ENCODE data around the gene METTL15. TPM values are rescaled to one million over a fixed set of nuclear protein-coding genes. Genes with fewer than 3 reads are reported as not detected.
"Not testable (repeated sequence)": the region's sequence is repeated elsewhere in the genome, so short reads cannot be mapped to it uniquely, and the experiment has no call there.

METTL15 gene
- total RNA-seq, 1 donor from 2014 or later, result 27.9 TPM

DNA sequence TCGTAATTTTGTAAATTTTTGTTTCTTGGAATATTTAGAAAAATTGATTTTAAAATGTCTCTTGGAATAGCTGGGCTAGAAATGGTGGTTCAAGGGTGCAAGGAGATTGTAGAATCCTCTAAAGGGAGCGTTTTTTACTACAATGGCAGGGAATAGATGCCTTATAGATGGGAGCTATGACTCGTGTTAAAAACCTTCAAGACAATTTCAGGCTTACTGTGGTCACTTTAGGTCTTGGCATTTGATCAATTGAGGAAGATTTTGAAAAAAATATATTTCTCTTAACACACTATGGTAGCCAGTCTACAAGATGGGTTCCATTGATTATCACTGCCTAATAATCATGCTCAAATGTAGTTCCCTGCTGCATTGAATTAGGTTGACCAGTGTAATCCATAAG, 25.0 kb downstream of the METTL15 start:
- H3K27ac ChIP-seq, result no peak overlapping the region
- no peak for TF ChIP-seq EZH2phosphoT487 (IDR thresholded peaks at IDR 0.05)
- TF ChIP-seq, protein P1, sequence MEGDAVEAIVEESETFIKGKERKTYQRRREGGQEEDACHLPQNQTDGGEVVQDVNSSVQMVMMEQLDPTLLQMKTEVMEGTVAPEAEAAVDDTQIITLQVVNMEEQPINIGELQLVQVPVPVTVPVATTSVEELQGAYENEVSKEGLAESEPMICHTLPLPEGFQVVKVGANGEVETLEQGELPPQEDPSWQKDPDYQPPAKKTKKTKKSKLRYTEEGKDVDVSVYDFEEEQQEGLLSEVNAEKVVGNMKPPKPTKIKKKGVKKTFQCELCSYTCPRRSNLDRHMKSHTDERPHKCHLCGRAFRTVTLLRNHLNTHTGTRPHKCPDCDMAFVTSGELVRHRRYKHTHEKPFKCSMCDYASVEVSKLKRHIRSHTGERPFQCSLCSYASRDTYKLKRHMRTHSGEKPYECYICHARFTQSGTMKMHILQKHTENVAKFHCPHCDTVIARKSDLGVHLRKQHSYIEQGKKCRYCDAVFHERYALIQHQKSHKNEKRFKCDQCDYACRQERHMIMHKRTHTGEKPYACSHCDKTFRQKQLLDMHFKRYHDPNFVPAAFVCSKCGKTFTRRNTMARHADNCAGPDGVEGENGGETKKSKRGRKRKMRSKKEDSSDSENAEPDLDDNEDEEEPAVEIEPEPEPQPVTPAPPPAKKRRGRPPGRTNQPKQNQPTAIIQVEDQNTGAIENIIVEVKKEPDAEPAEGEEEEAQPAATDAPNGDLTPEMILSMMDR (IDR thresholded peaks at IDR 0.05), result no peak
- no peak for TF ChIP-seq EZH2 (IDR thresholded peaks at IDR 0.05)
- no peaks in the 10 kb centered on the region for H3K4me1 ChIP-seq
- H3K27me3 ChIP-seq, result no peaks in the 10 kb centered on the region
- H3F3A ChIP-seq (ENCODE audit: low read depth), result no peaks in the 10 kb centered on the region
- H3K4me3 ChIP-seq, result no peak overlapping the region
- H3K79me2 ChIP-seq (ENCODE audit: low read depth), result no peaks in the 10 kb centered on the region
- H3K9me3 ChIP-seq (ENCODE audit: low read depth), result peaks cover 15% of the 10 kb centered on the region
- H3K27me3 Mint-ChIP-seq (ENCODE audit: insufficient read depth, low read depth), result no peaks in the 10 kb centered on the region
- no peak for DNase-seq (ENCODE audit: low spot score)
- peaks cover 9% of the 10 kb centered on the region for H3K36me3 ChIP-seq
- no peaks in the 10 kb centered on the region for H3K4me1 Mint-ChIP-seq
- no peak overlapping the region for H3K4me2 ChIP-seq
- H3K9ac ChIP-seq, result no peak overlapping the region
- peaks cover 26% of the 10 kb centered on the region for H3K9me3 Mint-ChIP-seq
- H3K4me3 Mint-ChIP-seq, result no peak overlapping the region
- H2AFZ ChIP-seq (replicated peaks), result no peak overlapping the region
- no peak overlapping the region for H3K27ac Mint-ChIP-seq
- no peaks in the 10 kb centered on the region for H4K20me1 ChIP-seq (ENCODE audit: low read depth)
- H3K36me3 Mint-ChIP-seq, result peaks cover 43% of the 10 kb centered on the region

DNA sequence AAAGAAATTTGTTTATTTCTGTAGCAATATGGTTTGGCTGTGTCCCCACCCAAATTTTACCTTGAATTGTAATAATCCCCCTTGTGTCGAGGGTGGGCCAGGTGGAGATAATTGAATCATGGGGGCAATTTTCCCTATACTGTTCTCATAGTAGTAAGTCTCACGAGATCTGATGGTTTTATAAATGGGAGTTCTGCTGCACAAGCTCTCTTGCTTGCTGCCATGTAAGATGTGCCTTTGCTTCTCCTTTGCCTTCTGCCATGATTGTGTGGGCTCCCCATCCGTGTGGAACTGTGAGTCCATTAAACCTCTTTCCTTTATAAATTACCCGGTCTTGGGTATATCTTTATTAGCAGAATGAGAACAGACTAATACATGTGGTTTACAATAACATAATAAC, 28.0 kb downstream of the METTL15 start:
- H3K4me3 ChIP-seq; H3K27me3 Mint-ChIP-seq (ENCODE audit: insufficient read depth, low read depth); H3K4me1 ChIP-seq; H3K27ac Mint-ChIP-seq; H3K27ac ChIP-seq; H2AFZ ChIP-seq (replicated peaks); H3K4me1 Mint-ChIP-seq; H3K79me2 ChIP-seq (ENCODE audit: low read depth); H4K20me1 ChIP-seq (ENCODE audit: low read depth); H3K4me2 ChIP-seq; H3K4me3 Mint-ChIP-seq; H3K27me3 ChIP-seq; H3K9ac ChIP-seq; DNase-seq (ENCODE audit: low spot score); H3F3A ChIP-seq (ENCODE audit: low read depth): not testable (repeated sequence)
- Mint-ChIP-seq H3K9me3 (peaks cover 45% of the 10 kb centered on the region), H3K36me3 (peaks cover 58% of the 10 kb centered on the region)
- Histone ChIP-seq H3K9me3 (ENCODE audit: low read depth) (peaks cover 21% of the 10 kb centered on the region), H3K36me3 (peaks cover 11% of the 10 kb centered on the region)

DNA sequence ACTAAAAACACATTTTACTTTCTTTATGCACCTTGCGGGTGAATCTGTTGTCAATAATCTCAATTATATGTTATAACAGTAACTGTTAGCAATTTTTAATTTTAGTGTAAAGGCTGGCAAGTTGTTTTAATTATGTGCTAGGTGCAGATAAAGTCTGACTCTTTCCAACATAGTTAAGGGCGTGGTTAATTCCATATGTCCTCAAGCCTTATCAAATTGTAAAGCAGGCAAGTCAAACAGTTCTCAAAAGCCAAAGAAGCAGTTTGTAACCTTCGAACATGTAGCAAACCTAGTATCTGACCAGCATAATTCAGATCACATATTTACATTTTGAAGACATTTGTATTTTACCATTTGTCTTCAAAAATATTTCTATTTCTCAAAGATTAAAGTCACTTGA, 29.2 kb downstream of the METTL15 start:
- H3K4me1 Mint-ChIP-seq, result no peaks in the 10 kb centered on the region
- Histone ChIP-seq H3K9ac (no peak overlapping the region), H2AFZ (replicated peaks) (no peak overlapping the region), H3F3A (ENCODE audit: low read depth) (no peaks in the 10 kb centered on the region), H3K27ac (no peak overlapping the region), H3K79me2 (ENCODE audit: low read depth) (no peaks in the 10 kb centered on the region), H4K20me1 (ENCODE audit: low read depth) (no peaks in the 10 kb centered on the region), H3K36me3 (peaks cover 11% of the 10 kb centered on the region), H3K9me3 (ENCODE audit: low read depth) (peaks cover 21% of the 10 kb centered on the region), H3K4me2 (no peak overlapping the region), H3K4me1 (no peaks in the 10 kb centered on the region), H3K4me3 (no peak overlapping the region), H3K27me3 (no peaks in the 10 kb centered on the region)
- no peak overlapping the region for H3K4me3 Mint-ChIP-seq
- H3K27me3 Mint-ChIP-seq (ENCODE audit: insufficient read depth, low read depth), result peaks cover 4% of the 10 kb centered on the region
- no peak for TF ChIP-seq EZH2 (IDR thresholded peaks at IDR 0.05)
- TF ChIP-seq, protein P1 (IDR thresholded peaks at IDR 0.05), result no peak
- H3K9me3 Mint-ChIP-seq, result peaks cover 45% of the 10 kb centered on the region
- no peak for DNase-seq (ENCODE audit: low spot score)
- H3K36me3 Mint-ChIP-seq, result peaks cover 54% of the 10 kb centered on the region
- H3K27ac Mint-ChIP-seq, result no peak overlapping the region

DNA sequence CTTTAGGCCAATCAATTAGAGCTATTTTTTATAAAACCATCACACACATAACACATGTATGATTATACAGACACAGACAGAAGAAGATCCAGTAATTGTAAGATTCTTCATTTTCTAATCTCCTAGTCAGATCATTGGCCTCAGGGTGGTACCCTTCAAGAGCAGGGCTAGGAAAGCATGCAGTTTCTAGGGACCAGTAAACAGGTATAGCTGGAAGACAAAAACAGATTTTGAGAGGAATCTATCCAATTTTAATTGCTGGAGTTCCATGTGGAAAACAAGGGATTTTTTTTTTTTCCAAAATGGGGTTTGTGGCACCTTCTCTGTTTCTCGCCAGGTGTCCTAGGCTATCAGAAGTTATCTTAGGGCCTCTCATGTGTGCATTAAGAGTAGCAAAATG, 29.6 kb downstream of the METTL15 start:
- H3K4me3 ChIP-seq, result no peak overlapping the region

More for the DNA sequence above, 29.6 kb downstream of the METTL15 start:
- Histone ChIP-seq H4K20me1 (ENCODE audit: low read depth) (no peaks in the 10 kb centered on the region), H3K9me3 (ENCODE audit: low read depth) (peaks cover 21% of the 10 kb centered on the region), H3K27me3 (no peaks in the 10 kb centered on the region), H3F3A (ENCODE audit: low read depth) (no peaks in the 10 kb centered on the region), H2AFZ (replicated peaks) (no peak overlapping the region), H3K4me2 (no peak overlapping the region), H3K36me3 (peaks cover 11% of the 10 kb centered on the region), H3K4me1 (no peaks in the 10 kb centered on the region), H3K9ac (no peak overlapping the region), H3K27ac (no peak overlapping the region), H3K79me2 (ENCODE audit: low read depth) (no peaks in the 10 kb centered on the region)
- H3K9me3 Mint-ChIP-seq, result peaks cover 45% of the 10 kb centered on the region
- TF ChIP-seq EZH2 (IDR thresholded peaks at IDR 0.05) (no peak), EZH2phosphoT487 (IDR thresholded peaks at IDR 0.05) (no peak)
- TF ChIP-seq, protein P1 (IDR thresholded peaks at IDR 0.05), result no peak
- H3K4me3 Mint-ChIP-seq, result no peak overlapping the region
- H3K36me3 Mint-ChIP-seq, result peaks cover 53% of the 10 kb centered on the region
- H3K27me3 Mint-ChIP-seq (ENCODE audit: insufficient read depth, low read depth), result peaks cover 4% of the 10 kb centered on the region
- DNase-seq (ENCODE audit: low spot score), result no peak
- H3K4me1 Mint-ChIP-seq, result no peaks in the 10 kb centered on the region
- no peak overlapping the region for H3K27ac Mint-ChIP-seq

All from neural progenitor cell (in vitro differentiated cells).